GM19025 (cell line): ENCODE results near the gene ZBTB25.
"Not testable (repeated sequence)": the region's sequence is repeated elsewhere in the genome, so short reads cannot be mapped to it uniquely, and the experiment has no call there.

Experiments used
- ATAC-seq: cut with Tn5 transposase; IDR thresholded peaks from one replicate; pipeline ENCODE4 v1.9.1; 2021; ENCODE audit warnings: mild to moderate bottlenecking, low read depth, moderate library complexity; ENCODE audit not compliant: unreplicated experiment

The ZBTB25 gene

GRCh38 chr14:64517667-64518066 is 14.0 kb upstream of the ZBTB25 start:
- not testable (repeated sequence) for ATAC-seq

GRCh38 chr14:64516969-64517368 is 13.3 kb upstream of the ZBTB25 start:
- ATAC-seq, result no peak

DNA sequence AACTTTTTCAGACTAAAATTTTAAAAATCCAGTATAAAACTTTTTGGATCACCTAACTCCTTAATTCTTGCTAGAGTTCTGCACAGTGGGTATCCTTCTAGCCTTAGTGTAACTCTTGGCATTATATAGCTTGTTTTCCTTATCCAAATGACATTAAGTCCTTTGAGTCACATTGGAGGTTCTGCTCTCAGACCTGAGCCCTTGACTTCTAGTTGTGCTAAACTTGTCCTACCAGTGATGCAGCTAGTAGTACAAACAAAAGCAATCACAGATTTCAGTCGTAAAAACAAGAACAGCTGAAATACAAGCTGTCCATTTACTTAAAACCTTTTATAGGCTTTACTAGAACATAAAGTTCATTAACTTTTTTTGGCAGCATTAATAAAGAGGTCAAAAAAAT is 11.4 kb upstream of the ZBTB25 start:
- ATAC-seq, result no peak

DNA sequence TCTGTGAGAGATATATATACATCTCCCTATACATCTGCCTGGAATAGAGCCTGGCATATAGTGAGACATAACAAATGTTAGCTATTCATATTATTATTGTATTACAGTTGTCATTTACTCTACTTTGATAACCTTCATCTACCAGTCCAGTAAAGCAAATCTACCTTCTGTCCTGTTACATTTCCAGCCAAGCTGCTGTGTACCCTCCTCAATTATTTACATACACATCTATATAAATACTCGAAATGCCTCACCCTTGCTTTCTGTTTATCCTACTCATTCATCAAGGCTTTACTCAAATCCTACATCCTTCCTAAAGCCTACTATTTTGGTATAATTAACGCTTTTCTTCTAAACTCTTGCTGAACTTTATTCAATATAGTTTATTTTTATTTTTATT is 9.6 kb upstream of the ZBTB25 start:
- no peak for ATAC-seq

DNA sequence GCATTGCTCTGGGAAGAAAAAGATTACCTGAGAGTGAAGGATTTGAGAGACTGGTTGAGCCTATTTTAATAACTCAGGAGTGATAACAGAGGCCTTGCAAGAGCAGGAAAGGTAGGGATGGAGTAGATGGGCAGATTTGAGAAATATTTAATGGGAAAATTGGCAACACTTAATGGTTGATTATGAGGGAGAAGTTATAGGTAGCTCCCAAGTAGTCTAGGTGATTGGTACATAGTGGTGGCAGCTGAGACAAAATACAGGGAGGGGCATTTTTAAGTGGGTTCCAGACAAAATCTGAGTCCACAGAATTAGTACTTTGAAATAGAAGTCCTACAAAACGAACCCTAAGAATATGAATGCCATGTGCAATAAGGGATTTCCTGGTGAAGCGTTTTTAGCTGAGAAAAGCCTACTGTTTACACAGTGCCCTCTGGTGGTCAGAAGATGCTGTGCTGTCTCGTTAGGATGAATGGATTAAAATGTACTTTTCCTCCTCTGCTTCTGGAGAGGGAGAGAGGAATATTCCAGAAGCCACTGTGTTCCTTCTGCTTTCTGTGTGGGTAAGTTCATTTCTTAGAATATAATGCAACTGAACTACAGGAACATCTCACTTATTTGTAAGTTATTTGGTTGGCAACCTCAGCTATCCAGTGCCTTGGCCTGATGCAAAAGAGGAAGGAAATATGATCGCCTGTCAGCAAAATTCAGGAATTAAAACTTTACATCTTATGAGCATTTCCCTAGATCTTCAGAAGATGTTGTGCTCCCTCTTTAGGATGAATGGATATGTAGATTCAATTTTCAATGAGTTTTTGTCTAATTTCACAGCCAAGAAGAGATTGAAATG is 7.4 kb upstream of the ZBTB25 start:
- no peak for ATAC-seq

GRCh38 chr14:64509036-64509435 is 5.4 kb upstream of the ZBTB25 start:
- no peak for ATAC-seq

DNA sequence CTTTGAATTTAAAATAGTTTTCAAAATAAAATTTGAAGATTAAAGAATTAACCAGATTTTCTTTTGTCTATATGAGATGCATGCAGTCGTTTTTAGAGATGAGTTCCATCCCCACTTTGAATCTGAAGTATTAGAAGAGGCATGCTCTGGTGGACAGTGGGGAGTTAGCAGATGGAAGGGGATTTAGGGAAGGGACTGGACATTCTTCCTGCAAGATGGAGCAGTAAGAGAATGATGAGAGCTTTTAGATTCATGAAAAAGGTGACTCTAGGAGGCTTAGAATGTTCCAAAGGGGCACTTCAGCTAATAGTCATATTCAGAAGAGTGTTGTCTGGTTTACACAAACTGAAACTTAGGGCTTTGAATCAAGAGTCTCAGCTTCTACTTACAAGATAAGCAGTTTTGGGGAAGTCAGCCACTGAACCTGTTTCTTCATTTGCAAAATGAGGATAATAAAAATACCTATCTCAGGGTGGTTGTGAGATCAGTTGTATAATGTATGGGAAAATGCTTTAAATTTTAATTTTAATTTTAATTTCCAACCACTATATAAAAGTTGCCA is 4.7 kb upstream of the ZBTB25 start:
- ATAC-seq, result no peak

- no peak for ATAC-seq
Measured at GRCh38 chr14:64507376-64508156, 3.9 kb upstream of the ZBTB25 start.

DNA sequence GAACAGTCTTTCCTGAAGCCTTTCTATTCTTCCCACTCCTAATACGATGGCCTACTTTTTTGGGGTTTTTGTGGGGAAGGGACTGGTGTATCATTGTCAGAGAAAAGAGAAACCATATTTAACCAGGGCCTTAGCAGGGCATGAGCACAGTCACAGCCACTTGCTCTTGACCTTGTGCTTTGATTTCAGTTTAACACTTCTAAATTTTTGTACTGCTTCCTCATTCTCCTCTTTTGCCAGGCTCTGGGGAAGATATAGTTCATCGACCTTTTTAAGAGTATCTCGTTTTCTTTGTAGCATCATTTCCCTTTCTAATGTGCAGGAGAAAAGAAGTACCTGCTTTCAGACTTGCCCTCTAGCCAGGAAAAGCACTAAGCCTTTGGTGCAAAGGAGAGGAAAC is 3.1 kb upstream of the ZBTB25 start:
- ATAC-seq, result no peak

GRCh38 chr14:64504897-64505794 is 1.5 kb upstream of the ZBTB25 start:
- ATAC-seq, result no peak

DNA sequence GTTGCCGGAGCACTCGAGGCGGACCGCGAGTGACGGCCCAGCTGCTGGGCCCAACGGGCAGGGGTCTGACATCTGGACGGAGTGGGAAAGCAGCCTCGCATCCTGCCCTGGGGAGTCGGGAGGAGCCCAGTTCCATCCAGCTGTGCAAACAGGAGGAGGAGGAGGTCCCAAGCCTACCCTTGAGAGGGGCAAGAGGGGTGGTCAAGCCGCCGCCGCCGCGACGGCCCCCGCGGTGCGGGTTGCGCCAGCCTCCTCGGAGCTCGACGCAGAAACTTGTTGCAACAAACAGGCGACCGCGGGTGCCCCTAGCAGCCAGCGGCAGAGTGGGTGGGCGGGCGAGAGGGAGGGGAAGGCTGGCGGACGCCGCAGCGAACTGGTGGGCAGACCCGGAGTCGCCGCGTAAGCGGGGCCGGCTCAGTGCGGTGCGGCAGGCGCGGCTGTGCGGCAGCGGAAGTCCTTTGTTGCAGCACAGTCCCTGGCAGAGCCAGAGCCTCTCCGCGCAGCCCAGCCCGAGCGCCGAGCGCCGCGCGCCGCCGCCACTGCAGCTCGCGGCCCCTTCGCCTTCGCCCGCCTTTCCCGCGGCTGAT is 765 bp upstream of the ZBTB25 start, which contains the start of gene ZBTB1:
Gene ZBTB1 (plus strand): TSS at position 461 of the 587 bp plus-strand sequence. CDS start 16,735 bp downstream, outside the sequence.
- ATAC-seq, result peak; percentile 11

- no peak for ATAC-seq
Measured at GRCh38 chr14:64502887-64503433, 678 bp downstream of the ZBTB25 start.

DNA sequence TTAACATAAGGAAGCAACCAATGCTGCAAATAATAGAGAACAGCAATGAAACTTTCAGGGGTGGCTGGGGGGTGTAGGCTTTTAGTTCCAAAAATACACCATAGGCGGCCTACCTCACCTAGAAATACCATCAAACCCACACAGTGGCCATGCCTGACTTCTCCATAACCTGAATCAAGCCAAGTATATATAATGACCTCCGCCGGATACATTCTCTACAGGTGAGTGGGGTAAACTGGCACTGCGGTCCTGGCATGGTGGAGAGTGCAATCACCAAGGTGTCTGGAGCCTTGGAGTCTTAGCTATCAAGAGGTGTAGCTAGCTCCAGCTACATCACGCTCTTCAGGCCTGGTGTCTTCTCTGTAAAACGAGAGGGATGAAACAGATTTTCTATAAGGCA is 1.2 kb downstream of the ZBTB25 start:
- ATAC-seq, result no peak

GRCh38 chr14:64501411-64502171 is 2.0 kb downstream of the ZBTB25 start:
- no peak for ATAC-seq

DNA sequence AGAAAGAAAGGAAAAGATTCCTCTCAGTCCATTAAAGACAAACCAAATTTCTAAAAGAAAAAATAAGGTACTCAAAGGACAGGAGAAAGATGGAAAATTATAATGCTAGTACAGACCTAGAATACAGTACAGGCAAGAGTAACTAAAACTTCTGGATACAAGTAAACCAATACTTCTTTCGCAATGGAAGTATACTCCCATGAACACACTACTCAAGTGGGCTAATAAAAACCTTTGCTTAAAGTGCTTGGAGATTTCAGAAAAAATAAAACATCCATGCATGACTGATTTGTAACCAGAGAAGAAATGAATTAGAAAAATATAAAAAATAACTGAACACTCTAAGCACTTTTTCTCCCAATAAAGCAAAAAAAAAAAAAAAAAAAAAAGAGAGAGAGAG is 3.5 kb downstream of the ZBTB25 start:
- ATAC-seq, result no peak

DNA sequence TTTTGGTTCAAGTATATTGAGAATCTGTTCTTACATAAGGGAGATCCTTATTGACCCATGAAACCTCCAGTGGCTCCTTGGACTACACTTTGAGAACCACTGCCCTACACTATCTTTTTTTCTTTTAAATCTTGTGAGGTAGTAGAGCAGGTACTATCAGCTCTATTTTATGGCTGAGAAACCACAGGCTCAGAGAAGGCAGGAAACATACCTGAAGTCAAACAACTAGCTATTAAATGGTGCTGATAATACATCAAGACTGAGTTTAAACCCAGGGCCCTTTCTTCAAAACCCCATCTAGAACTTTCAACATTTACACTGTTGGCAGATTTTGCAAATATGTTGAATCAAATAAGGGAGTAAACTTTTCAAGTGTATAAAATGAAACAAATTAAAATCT is 6.9 kb downstream of the ZBTB25 start:
- ATAC-seq, result no peak

GRCh38 chr14:64495252-64495651 is 8.4 kb downstream of the ZBTB25 start:
- ATAC-seq, result no peak

GRCh38 chr14:64493455-64493854 is 10.2 kb downstream of the ZBTB25 start:
- ATAC-seq, result no peak

GRCh38 chr14:64491637-64492036 is 12.0 kb downstream of the ZBTB25 start:
- ATAC-seq, result no peak
